Measurements from ENCODE around the gene CACNG3.

The CACNG3 gene

DNA sequence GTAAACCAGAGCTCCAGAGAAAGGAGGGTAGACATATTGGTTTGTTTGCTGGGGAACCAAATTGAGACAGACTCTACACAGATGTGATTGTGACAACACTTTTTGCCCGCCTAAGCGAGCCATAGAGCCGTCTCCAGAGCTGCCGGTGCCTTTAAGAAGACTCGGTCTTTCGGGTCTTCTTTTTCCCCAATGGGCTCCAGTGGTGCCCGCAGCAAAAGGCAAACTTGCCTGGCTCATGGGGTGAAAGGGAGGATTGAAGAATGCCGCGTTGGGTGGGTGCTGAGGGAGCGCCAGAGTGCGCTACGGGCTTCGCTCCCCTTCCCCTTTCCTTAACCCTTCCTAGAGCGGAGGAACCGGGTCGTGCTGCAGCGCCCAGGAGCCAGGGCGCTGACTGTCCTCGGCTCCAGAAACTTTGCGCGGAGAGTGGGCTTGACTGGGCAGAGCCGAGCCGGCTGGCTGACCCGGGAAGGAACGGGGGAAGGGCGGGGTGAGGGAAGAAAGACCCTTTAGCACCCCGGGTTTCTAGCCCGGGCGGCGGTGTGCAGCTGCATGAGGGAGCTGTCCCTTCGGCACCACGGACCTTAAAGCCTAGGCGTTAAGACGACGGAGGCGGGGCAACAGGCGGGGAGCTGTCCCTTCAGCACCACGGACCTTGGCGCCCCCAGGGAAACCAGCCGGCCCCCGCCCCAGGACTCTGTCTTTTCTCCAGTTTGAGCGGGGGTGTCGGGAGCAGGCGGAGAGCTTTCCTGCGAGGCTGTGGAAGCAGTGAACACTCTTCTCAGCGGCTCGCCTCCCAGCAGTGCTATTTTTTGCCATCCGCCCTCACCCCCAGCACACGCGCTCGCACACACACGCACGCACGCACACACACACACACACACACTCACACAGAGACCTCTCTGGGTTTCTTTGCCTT lies at the start of gene CACNG3:
Gene CACNG3 (plus strand): TSS at position 880 of the 916 bp plus-strand sequence. CDS start 420 bp downstream, outside the sequence.
- no peak for TF ChIP-seq ZFX (IDR thresholded peaks at IDR 0.05)
- TF ChIP-seq, protein P1, sequence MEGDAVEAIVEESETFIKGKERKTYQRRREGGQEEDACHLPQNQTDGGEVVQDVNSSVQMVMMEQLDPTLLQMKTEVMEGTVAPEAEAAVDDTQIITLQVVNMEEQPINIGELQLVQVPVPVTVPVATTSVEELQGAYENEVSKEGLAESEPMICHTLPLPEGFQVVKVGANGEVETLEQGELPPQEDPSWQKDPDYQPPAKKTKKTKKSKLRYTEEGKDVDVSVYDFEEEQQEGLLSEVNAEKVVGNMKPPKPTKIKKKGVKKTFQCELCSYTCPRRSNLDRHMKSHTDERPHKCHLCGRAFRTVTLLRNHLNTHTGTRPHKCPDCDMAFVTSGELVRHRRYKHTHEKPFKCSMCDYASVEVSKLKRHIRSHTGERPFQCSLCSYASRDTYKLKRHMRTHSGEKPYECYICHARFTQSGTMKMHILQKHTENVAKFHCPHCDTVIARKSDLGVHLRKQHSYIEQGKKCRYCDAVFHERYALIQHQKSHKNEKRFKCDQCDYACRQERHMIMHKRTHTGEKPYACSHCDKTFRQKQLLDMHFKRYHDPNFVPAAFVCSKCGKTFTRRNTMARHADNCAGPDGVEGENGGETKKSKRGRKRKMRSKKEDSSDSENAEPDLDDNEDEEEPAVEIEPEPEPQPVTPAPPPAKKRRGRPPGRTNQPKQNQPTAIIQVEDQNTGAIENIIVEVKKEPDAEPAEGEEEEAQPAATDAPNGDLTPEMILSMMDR (conservative IDR thresholded peaks at IDR 0.05) = no peak
- no peak within 1 kb of the TSS for H3K27ac ChIP-seq

DNA sequence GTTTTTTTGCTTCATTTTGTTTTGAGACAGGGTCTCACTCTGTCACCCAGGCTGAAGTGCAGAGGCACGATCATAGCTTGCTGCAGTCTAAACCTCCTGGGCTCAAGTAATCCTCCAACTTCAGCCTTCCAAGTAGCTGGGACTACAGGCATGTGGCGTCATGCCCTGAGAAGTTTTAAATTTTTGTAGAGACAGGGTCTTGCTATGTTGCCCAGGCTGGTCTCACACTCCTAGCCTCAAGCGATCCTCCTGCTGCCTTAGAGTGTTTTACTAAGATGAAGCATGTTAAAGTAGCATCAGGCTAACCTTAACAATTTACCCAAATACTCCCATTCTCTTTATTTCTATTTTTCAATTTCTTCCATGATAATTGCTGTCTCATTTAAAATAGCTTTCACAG lies 49.2 kb upstream of the CACNG3 start:
- no peak for TF ChIP-seq ZFX (IDR thresholded peaks at IDR 0.05)
- TF ChIP-seq, protein P1 (conservative IDR thresholded peaks at IDR 0.05) = no peak
- H3K27ac ChIP-seq = no peak overlapping the region

DNA sequence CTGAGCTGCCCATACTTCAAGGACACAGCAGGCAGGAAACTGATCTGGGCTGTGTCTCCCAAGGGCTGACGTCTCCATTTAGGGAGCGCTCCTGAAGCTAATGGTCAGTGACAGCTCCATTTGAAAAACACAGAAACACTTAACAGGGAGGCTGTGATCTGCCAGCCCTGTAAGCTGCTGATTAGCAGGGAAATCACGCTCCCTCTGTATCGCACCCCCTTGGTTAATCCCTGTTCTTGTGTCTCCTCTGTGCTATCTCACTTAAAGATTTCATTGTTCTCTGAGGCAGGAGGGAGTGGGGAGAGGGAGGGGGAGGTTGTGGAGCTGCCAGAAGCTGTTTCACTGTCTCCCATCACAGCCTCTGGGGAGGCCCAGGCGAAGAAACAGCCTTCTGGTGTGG lies 47.4 kb upstream of the CACNG3 start:
- TF ChIP-seq, protein P1 (conservative IDR thresholded peaks at IDR 0.05) = no peak
- TF ChIP-seq ZFX (IDR thresholded peaks at IDR 0.05) = no peak
- H3K27ac ChIP-seq = no peak overlapping the region

DNA sequence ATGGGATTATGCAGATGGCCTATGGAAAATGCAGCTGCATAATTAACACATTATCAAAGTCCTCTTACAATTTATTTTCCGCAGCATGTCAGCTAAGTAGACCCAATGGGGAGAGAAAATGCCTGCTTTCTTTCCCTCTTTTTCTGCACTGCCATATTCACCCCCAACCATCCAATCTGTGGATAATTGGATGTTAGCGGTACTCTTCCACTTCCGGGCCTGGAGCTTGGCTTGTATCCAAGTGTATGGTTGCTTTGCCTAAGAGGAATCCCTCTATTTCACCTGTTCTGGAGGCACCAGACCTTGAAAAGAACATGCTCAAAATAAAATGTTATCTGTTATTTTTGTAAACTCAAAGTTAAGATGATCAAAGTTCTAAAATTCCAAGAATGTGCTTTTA lies 41.1 kb upstream of the CACNG3 start:
- H3K27ac ChIP-seq = no peak overlapping the region
- TF ChIP-seq ZFX (IDR thresholded peaks at IDR 0.05) = no peak
- TF ChIP-seq, protein P1 (conservative IDR thresholded peaks at IDR 0.05) = no peak

DNA sequence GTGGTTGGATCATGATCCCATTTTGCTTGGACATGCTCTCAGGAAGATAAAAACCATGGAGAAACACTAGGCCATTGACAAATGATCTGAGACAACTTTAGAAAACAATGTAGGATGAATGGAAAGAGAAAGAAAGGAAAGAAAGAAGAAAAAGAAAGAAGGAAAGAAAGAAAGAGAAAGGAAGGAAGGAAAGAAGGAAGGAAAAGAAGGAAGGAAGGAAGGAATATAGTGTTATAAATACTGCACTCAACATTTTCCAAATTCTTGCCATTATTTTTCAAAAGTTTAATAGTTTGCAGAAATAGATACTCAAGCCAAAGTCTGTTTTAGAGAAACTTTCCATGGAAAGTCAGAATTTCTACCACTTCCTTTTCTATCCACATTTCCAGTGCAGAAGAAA lies 39.2 kb upstream of the CACNG3 start:
- H3K27ac ChIP-seq = no peak overlapping the region
- TF ChIP-seq, protein P1 (conservative IDR thresholded peaks at IDR 0.05) = no peak
- TF ChIP-seq ZFX (IDR thresholded peaks at IDR 0.05) = no peak

DNA sequence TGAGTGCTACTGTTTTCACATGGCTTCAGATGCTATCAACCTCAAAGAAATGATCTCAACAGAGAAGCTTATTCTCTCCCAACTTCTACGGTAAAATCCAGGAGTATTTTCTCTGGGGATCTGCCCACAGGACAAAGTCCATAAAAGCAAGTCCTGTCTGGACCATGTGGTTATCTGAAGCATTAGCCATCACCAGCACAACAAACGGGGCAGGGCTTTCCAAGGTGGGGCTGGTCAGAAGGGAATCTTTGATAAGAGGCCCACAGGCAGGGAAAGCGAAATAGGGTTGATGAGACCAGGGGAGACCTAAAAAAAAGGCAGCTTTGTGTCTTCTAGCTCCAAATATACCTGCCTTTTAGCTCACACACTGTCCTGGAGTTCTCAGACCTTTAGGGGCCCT lies 38.7 kb upstream of the CACNG3 start:
- TF ChIP-seq, protein P1 (conservative IDR thresholded peaks at IDR 0.05) = no peak
- TF ChIP-seq ZFX (IDR thresholded peaks at IDR 0.05) = no peak
- H3K27ac ChIP-seq = no peak overlapping the region

DNA sequence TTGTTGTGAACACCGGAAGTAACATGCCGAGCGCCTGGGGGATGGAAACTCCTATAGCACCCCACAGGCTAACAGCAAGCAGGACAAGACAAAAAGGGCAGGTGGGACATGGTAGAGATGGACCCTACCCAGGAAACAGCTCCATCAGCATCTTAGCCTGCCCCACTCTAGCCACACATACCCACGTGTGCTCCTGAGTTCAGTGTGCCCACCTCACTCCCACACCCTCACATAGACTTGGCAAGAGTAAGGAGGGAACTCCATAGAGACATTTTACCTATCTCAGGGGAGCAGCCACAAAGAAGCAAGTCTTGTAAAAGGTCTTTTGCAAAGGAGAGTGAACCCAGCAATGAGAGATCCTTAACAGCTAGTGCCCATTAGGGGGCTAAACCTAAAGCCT lies 37.8 kb upstream of the CACNG3 start:
- no peak overlapping the region for H3K27ac ChIP-seq
- no peak for TF ChIP-seq ZFX (IDR thresholded peaks at IDR 0.05)
- TF ChIP-seq, protein P1 (conservative IDR thresholded peaks at IDR 0.05) = no peak

Data from C4-2B (cell line).